Activated CD4-positive, alpha-beta T cell treated with anti-CD3 and anti-CD28 coated beads for 1 hour (primary cell): ENCODE results near the gene LYZL6.
"Not testable (repeated sequence)": the region's sequence is repeated elsewhere in the genome, so short reads cannot be mapped to it uniquely, and the experiment has no call there.

ENCODE experiments used
- DNase-seq: peaks from one replicate; pipeline ENCODE4 v3.0.0-alpha.2; 2020

The LYZL6 gene

DNA sequence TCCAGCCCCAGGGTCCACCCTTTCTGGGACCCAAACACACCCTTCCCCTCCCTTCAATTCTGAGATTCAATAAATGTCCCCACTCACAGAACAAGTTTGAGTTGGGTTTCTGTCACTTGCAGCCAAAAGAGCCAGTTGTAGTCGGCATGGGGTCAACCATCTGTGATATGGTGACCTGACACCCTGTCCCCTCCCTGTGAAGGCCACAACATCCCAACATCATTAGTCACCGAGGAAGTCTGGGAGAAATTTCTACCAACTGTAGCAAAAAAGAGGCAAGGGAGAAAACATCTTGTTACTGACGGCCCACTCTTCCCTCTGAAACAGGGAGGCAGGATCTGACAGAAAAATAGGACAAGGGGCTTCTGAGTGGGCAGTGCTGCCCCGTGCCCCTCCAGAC, 638 bp upstream of the LYZL6 start:
- no peak for DNase-seq

DNA sequence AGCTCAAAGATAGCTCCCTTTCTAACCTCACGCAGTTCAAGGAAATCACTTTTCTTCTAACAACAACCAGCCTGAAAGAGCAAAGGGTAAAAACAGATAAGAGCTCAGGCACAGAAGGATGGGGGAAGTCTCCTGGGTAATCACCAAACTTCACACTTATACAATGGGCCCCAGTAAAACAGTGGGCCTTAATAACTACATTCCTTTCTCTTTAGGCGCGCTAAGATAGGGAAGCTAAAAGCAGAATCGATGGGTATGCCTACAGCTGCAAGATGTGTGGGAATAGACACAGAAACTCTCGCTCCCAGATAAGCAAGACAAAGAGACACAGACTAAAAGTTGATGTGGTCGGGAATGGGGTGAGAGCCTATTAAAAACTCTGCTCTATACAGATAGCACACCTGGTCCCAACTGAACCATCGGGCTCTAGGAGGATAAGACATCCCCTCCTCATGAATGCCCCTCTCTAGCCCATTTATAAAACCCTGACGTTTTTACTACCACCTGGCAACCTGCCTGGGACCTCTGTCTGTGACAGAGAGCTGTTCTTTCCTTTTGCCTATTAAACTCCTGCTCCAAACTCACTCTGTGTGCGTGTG, 826 bp downstream of the LYZL6 start:
- no peak for DNase-seq

DNA sequence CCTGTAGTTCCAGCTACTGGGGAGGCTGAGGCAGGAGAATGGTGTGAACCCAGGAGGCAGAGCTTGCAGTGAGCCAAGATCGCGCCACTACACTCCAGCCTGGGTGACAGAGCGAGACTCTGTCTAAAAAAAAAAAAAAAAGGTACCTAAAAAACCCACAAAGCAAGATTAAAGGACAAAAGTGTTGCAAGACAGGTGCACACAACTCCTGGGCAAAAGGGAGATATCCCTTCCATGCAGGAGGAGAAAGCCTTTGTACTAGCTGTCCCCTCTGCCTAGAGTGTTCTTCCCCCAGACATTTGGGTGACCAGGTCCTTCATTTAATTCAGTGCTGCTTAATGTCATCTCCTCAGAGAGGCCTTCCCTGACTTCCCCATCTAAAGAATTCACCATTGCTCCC, 5.0 kb downstream of the LYZL6 start:
- not testable (repeated sequence) for DNase-seq

- no peak for DNase-seq
Measured at GRCh38 chr17:35936063-35936462, 7.5 kb downstream of the LYZL6 start.

GRCh38 chr17:35934760-35935159, 8.8 kb downstream of the LYZL6 start:
- DNase-seq, result no peak

GRCh38 chr17:35932586-35932985, 10.9 kb downstream of the LYZL6 start:
- no peak for DNase-seq

DNA sequence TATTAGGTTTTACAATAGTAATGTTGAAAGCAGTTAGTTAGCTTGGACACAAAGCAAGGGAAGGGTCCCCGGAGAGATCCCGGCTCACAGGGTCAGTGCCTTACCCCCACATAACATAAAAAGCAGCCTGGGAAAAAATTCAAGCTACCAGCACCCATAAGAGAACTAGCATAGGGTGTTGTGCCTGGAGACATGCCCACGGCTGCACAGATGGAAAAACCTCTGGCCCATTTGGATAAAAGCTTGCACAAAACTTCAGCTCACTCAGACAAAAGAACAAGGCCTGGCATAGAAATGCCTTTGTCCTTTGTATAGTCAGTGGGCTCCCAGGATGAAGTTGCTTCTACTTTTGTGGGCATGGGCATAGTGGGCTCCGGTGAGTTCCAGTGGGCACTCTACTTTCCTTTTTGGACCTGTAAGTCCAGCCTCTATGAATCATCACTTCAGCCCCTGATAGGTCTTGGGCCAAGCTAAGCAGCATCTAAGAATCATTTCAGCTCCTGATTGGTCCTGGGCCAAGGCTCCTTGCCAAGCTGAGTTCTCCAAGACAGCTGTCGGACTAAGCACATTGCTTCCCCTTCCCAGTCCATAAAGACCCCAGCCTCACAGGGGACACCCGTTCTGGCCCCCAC, 11.6 kb downstream of the LYZL6 start:
- no peak for DNase-seq

GRCh38 chr17:35930211-35931065, 13.1 kb downstream of the LYZL6 start, which contains the start of gene RDM1:
RDM1 (minus strand) TSS chr17:35930773; CDS start chr17:35930727, 46 bp downstream.
- DNase-seq, result peak; percentile 60

GRCh38 chr17:35927714-35928113, 15.8 kb downstream of the LYZL6 start:
- no peak for DNase-seq

GRCh38 chr17:35923609-35924114, 19.9 kb downstream of the LYZL6 start:
- DNase-seq, result no peak

DNA sequence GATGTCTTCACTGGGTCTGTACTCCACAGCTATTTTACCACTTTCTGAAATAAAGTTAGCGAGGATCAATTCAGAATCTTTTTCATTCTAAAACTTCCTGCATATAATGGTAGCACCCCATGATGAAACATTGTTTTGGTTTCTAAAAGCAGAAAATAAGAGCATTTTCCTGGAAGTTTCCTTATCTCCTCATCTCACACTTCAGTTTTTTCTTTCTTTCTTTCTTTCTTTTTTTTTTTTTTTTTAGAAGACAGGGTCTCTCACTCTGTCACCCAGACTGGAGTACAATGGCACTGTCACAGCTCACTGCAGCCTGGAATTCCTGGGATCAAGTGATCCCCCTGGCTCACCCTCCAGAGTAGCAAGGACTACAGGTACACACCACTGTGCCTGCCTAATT, 23.3 kb downstream of the LYZL6 start:
- no peak for DNase-seq

DNA sequence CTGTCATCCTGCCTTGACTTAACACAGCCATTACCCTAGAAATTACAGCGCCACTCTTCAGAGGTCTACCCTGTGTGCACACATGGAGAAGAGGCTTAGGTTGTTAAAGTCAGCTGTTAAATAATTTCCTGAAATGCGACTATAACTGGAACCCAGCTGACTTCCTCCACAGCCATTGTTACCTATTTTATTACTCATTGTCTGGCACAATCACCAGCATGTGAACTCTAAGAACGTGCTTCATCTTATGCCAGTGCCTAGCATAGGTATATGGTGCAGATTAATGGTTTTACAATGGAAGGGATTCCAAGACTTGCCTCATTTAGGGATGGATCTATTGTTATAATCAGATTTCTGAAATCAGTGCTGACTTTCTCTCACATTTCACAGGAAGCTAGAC, 24.8 kb downstream of the LYZL6 start:
- DNase-seq, result no peak

- no peak for DNase-seq
Measured at GRCh38 chr17:35917519-35918213, 25.8 kb downstream of the LYZL6 start.

DNA sequence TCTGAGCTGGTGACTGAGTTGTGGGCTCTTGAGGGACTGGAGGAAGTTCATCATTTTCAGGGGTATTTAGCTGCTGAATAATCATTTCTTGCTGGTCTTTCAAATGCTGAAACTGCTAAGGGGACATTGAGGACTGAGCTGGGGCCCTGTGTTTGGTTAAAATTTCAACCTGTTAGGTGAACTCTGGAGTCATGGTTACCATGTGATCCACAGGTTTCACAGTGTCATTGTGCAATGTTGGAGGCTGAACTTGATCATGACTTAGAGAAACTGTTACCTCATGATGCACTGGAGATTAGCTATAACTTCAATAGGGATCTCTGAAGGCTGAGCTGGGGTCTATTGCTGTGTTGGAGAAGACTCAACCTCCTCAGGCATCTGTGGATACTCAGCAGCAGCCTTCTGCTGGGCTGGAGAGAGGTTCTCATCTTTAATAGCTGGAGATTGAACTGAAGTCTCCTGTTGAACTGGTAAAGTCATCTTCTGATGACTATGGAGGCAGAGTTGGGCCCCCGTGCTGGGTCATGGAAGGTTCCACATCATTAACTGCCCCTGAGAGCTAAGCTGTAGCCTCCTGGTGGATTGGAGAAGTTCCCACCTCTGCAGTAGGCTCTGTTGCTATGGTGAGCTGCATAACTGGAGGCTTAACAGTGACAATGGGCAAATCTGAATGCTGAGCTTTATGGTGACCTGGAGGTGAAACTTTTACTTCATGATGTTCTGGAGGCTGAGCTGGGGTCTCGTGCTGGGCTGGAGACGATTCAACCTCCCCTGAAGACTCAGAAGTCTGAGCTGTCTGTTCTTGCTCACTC, 28.2 kb downstream of the LYZL6 start:
- DNase-seq, result no peak

DNA sequence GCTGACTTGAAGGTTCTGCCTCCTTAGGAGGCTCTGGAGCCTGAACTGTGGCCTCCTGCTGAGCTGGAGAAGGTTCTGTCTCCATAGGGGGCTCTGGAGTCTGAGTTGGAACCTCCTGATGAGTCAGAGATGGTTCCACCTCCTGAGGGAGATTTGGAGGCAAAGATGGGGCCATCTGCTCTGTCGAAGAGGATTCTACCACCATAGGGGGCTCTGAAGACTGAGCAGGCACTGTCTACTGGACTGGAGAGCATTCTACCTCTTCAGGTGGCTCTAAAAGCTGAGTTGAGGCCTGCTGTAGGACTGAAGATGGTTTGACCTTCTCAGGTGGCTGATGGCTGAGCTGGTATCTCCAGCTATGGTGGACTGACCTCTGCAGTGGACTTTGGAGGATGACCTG, 29.2 kb downstream of the LYZL6 start:
- no peak for DNase-seq

GRCh38 chr17:35913609-35914008, 29.9 kb downstream of the LYZL6 start:
- DNase-seq, result no peak

GRCh38 chr17:35912942-35913341, 30.6 kb downstream of the LYZL6 start:
- DNase-seq, result no peak

DNA sequence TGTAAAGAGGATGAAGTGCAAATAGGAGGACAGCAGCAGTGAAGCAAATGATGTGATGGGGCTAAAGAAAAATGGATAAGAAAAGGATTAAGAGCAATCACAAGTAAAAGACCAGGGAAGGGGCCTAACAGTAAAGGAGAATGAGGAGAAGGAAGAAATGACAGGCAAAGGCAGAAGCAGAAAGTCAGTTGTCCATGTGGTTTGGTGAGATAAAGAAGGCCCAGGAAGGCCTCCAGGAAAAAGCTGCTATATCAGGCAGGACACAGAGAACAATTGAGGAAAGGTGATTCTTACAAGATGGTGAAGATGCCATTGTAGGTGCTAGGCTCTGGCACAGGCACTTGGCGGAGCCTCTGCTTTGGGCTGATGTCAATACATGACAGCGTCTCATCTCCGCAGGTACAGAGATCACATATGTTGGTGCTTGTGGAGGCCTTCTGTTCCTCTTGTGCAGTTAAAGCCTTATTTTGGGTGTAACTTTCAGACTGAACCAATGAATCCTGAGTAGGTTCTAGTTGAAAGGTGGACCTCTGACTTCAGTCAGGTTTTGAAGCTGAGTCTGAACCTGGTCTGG, 31.1 kb downstream of the LYZL6 start:
- DNase-seq, result no peak

GRCh38 chr17:35909408-35909807, 34.1 kb downstream of the LYZL6 start:
- no peak for DNase-seq

DNA sequence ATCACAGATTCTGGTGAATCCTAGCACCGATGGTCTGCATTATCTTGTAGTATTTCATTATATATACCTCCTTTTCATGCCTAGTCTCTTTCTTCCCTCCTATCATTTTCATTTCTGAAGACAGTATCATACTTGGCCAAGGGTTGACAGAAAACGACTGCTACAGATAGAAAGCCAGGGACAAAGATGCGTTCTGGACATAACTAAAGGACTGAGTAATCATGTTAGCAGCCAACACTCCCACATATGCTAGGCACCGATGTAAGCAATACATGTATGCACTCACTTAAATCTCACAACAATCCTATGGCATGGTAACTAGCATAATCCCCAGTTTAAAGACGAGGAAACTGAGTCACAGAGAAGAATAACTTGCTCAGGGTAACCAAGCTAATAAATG, 35.8 kb downstream of the LYZL6 start:
- no peak for DNase-seq

GRCh38 chr17:35906926-35907637, 36.4 kb downstream of the LYZL6 start:
- DNase-seq, result no peak
